C4-2B (cell line): ENCODE measurements around the gene FAM81B.
"Not testable (repeated sequence)": the region's sequence is repeated elsewhere in the genome, so short reads cannot be mapped to it uniquely, and the experiment has no call there.

ENCODE experiments used
- H3K27ac ChIP-seq: fragments of 450-650 bp; 2 replicates; pipeline ENCODE4 v1.5.1; 2017
- ZFX ChIP-seq: fragments of 450-650 bp; IDR thresholded peaks from 2 replicates; pipeline ENCODE4 v1.6.1; 2017
- TF ChIP-seq, protein P1 (sequence below): fragments of 450-650 bp; conservative IDR thresholded peaks from 2 replicates; pipeline ENCODE4 v1.5.1; 2017; ENCODE audit warnings: mild to moderate bottlenecking

Gene FAM81B

DNA sequence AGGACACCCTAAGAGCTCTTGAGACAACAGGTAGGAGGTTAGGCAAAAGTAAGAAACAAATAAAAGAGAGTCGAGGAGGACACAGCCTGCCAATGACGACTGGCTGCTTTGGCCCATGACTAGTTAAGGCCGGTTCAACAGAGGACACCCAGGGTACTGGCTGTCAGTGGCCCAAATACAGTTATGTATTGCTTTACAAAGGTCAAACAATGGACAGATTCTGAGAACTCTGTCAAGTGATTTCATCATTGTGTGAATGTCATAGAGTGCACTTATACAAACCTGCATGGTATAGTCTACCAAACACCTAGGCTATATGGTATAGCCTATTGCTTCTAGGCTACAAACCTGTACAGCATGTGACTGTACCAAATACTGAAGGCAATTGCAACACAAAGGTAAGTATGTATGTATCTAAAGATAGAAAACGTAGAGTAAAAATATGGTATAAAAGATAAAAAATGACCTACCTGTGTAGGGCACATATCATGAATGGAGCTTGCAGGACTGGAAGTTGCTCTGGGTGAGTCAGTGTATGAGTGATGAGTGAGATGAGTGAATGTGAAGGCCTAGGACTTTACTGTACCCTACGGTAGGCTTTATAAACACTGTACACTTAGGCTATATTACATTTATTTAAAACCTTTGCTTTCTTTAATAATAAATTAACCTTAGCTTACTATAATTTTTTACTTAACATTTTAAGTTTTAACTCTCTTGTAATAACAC is 6.5 kb upstream of the FAM81B start:
- no peak for TF ChIP-seq ZFX
- TF ChIP-seq, protein P1, sequence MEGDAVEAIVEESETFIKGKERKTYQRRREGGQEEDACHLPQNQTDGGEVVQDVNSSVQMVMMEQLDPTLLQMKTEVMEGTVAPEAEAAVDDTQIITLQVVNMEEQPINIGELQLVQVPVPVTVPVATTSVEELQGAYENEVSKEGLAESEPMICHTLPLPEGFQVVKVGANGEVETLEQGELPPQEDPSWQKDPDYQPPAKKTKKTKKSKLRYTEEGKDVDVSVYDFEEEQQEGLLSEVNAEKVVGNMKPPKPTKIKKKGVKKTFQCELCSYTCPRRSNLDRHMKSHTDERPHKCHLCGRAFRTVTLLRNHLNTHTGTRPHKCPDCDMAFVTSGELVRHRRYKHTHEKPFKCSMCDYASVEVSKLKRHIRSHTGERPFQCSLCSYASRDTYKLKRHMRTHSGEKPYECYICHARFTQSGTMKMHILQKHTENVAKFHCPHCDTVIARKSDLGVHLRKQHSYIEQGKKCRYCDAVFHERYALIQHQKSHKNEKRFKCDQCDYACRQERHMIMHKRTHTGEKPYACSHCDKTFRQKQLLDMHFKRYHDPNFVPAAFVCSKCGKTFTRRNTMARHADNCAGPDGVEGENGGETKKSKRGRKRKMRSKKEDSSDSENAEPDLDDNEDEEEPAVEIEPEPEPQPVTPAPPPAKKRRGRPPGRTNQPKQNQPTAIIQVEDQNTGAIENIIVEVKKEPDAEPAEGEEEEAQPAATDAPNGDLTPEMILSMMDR, result no peak
- no peak overlapping the region for H3K27ac ChIP-seq

DNA sequence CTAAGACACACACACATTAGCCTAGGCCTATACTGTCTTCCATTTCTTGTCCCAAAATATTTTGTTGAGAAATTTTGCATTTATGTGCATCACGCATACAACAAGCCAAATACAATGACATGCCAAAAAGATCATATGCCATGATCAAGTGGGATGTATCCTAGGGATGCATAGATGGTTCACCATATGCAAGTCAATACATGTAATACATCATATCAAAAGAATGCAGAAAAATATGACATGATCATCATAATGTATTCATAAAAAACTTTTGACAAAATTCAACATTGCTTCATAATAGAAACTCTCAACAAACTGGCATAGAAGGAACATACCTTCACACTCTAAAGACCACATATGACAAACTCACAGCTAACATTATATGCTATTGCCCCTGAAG is 5.8 kb upstream of the FAM81B start:
- TF ChIP-seq, protein P1, result no peak
- TF ChIP-seq ZFX, result no peak
- no peak overlapping the region for H3K27ac ChIP-seq

DNA sequence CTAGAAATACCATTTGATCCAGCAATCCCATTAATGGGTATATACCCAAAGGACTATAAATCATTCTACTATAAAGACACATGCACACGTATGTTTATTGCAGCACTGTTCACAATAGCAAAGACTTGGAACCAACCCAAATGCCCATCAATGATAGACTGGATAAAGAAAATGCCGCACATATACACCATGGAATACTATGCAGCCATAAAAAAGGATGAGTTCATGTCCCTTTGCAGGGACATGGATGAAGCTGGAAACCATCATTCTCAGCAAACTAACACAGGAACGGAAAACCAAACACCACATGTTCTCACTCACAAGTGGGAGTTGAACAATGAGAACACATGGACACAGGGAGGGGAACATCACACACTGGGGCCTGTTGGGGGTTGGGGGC is 799 bp downstream of the FAM81B start:
- not testable (repeated sequence) for H3K27ac ChIP-seq

DNA sequence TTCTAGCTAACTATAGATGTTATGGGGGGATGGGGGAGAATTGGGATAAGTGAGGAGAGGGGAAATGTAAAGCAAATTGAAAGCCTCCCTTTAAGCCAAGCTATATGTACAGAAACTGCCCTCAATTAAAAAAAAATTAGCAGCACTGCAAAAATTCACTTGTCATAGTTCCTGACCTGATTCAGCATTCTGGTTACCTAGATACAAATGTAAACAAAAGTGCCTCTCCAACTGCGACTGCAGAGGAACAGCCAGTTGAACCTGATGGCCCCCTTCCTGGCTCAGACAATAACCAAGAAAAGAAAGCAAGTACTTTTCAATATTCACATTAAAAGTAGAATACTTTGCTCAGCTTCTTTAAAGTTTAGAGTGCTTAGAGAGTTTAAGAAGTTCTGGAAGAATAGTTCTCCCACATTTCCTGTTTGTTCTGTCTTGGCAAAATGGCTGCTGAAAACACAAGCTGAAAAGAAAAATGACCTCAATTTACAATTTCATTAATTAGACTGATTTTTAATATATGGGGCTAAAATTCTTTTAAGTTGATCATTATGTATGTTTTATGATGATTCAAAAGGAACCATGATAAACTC is 1.5 kb downstream of the FAM81B start:
- TF ChIP-seq, protein P1, result no peak
- no peak for TF ChIP-seq ZFX
- H3K27ac ChIP-seq, result no peak overlapping the region

DNA sequence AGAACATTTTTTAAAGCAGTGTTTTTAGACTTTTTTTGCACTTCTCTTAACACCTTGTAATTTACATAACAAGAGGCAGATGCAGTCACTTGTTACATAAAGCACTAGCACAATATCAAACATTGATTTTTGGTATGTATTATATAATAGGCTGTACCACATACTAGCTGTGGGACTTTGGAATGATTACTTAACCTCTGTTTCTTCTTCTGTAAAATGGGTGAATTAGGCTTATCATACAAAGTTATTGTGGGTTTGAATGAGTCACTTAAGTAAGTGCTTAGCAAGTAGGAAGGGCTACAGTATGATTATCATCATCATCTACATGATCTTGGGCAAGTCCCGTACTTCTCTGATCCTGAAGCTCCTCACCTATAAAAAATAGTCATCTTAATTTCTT is 2.1 kb downstream of the FAM81B start:
- TF ChIP-seq, protein P1, result no peak
- no peak for TF ChIP-seq ZFX
- H3K27ac ChIP-seq, result no peak overlapping the region

DNA sequence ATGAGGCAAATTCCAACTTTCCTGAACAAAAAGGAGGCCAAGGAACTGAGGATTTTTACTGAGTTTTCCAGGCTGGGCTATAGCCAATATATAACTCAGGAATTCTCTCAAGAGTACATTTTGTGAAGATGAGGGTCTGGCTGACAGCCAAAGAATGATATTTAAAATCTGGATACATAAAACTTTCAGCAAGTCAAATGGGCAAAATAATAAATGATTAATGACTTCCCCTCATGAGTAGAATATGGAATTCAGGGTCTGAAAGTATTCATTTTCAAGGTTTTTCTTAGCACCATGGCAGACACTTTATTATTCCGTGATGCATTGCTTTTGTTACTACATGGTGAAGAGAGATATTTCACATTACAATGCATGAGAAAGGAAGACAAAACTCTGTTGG is 7.8 kb downstream of the FAM81B start:
- TF ChIP-seq ZFX, result no peak
- TF ChIP-seq, protein P1, result no peak
- H3K27ac ChIP-seq, result no peak overlapping the region

DNA sequence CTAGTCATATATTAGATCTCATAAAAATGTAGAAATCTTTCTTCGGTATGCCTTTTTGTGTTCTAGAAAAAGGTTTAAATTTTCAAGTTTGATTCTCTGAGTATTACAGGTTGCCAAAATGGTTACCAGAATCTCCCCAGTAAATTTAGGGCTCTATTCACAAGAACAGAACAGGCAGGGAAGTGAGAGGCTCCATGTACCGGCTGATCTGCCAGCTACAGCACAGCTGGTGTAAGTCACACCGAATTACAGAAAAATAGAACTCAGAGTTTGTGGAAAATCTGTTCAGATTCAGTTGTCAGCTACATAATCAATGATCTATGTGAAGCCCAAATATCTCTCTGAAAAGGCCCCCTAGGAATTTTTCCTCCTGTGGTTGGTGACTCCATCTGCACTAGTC is 10.5 kb downstream of the FAM81B start:
- no peak for TF ChIP-seq ZFX
- TF ChIP-seq, protein P1, result no peak
- no peak overlapping the region for H3K27ac ChIP-seq

DNA sequence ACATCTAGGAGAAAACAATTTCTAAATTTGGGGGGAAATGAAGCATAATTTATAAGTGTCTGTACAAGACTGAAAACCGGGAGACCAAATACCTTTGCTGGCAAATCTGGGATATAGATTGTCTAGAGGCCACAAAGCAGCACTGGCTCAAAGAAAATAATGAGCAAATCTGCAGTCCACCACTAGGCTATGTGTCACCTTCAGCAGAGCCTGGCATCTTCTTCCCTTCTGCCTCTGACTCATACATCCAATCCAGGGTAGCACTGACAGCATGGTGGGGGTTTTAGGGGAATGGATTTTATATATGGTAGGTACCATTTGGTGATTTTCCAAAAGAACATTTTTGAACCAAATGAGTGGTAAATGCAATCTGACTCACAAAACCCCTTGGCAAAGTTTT is 12.8 kb downstream of the FAM81B start:
- TF ChIP-seq, protein P1, result no peak; the same call in 1 of the 2 replicates
- TF ChIP-seq ZFX, result no peak

More for the DNA sequence above, 12.8 kb downstream of the FAM81B start:
- no peak overlapping the region for H3K27ac ChIP-seq
